ENCODE measurements around the gene ADGRG2.

The ADGRG2 gene

DNA sequence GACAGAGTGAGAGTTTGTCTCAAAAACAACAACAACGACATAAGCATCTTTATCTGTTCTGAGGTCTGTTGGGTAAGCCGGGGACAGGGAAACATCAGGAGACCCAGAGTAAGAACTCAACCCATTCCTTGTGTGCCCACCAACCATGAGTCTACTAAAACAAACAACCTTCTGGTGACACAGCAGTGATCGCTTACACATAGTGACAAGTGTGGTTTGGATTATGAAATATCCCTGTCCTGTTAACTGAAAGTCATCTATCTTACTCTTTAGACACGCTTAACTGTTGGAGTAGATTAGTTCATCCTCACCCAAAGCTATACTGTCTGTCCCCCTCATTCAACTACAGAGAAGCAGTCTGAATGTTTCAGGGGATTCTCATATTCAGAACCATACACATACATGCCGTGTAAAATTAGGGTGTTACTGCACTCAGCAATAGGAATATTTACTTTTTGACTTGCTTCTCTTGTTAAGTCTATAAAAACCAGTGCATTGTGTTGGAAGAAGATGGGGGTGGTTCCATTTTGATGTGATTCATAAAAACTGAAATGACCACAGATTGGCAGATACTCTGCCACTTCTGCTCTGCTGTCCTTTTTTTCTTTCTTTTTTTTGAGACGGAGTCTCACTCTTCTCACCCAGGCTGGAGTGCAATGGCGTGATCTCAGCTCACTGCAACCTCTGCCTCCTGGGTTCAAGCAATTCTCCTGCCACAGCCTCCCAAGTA lies 165.8 kb downstream of the ADGRG2 start:
- DNase-seq (ENCODE audit: extremely low read depth in 1 of 2, low read depth in 1 of 2): no peak

DNA sequence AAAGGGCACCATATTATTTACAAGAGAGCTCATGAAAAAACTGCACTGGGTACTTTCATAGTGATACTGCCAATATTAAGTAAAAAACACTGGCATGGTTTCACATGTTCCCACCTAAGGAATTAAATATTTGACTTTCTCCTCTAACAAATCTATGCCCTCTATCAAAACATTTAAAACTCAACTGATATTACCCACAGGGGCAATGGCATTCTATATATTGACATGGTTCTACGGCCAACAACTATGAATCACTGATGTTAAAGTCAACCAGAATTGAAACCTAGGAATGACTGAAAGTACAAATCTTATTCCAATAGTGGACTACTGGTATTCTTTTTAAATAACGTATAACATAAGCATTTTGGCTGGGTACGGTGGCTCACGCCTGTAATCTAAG lies 166.6 kb downstream of the ADGRG2 start:
- DNase-seq (ENCODE audit: extremely low read depth in 1 of 2, low read depth in 1 of 2): no peak

DNA sequence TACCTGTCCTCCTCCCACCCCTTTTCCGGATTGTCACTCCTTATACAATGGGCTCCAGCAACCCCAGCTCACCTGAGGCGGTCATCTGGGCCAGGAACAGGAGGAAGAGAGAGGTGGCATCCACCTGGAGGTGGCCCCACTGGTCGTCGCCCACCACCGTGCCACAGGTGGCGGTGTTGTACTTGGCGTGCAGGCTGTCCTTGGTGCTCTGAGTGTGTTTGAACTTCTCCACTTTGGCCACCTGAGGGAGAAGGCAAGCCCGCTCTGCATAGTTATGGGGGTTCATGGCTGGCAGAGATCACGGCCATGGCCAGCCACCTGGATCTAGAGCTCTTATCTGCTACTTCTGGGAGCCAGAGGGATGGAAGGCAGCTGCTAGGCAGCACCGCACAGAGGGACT lies 171.2 kb downstream of the ADGRG2 start:
- no peak for DNase-seq (ENCODE audit: extremely low read depth in 1 of 2, low read depth in 1 of 2)

GRCh38 chrX:18949944-18950301 lies 172.3 kb downstream of the ADGRG2 start:
- DNase-seq (ENCODE audit: extremely low read depth in 1 of 2, low read depth in 1 of 2): no peak

GRCh38 chrX:18949291-18949943 lies 172.9 kb downstream of the ADGRG2 start:
- no peak for DNase-seq (ENCODE audit: extremely low read depth in 1 of 2, low read depth in 1 of 2)

GRCh38 chrX:18946611-18947010 lies 175.7 kb downstream of the ADGRG2 start:
- DNase-seq (ENCODE audit: extremely low read depth in 1 of 2, low read depth in 1 of 2): no peak

- DNase-seq (ENCODE audit: extremely low read depth in 1 of 2, low read depth in 1 of 2): no peak
Measured at GRCh38 chrX:18946157-18946556, 176.1 kb downstream of the ADGRG2 start.

DNA sequence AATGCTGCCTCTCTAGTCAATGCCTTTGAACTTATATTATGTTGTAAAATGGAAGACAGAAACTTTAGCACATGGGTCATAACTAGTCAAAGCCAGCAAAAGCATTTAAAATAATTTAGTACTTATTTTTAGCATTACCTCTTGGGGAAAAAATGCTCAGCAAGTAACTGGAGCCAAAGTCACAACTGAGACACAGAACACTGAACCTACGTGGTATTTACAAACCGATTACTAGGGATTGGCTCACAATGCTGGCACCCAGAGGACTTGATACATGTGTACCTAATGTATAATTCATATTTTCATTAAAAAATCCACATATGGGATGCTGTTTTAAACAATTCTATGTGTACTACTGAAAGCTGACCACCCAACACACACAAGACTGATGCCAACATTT lies 176.8 kb downstream of the ADGRG2 start:
- DNase-seq (ENCODE audit: extremely low read depth in 1 of 2, low read depth in 1 of 2): no peak

GRCh38 chrX:18944482-18944881 lies 177.8 kb downstream of the ADGRG2 start:
- no peak for DNase-seq (ENCODE audit: extremely low read depth in 1 of 2, low read depth in 1 of 2)

GRCh38 chrX:18941896-18942295 lies 180.4 kb downstream of the ADGRG2 start:
- no peak for DNase-seq (ENCODE audit: extremely low read depth in 1 of 2, low read depth in 1 of 2)
